D341Med (cell line): ENCODE measurements around the gene ATRIP.
"Not testable (repeated sequence)": the region's sequence is repeated elsewhere in the genome, so short reads cannot be mapped to it uniquely, and the experiment has no call there.

ENCODE experiments used
- DNase-seq: peaks from one replicate; pipeline ENCODE4 v3.0.0; 2012; ENCODE audit warnings: low spot score

Gene ATRIP

GRCh38 chr3:48469046-48469915 is 22.7 kb downstream of the ATRIP start:
- DNase-seq, result no peak

DNA sequence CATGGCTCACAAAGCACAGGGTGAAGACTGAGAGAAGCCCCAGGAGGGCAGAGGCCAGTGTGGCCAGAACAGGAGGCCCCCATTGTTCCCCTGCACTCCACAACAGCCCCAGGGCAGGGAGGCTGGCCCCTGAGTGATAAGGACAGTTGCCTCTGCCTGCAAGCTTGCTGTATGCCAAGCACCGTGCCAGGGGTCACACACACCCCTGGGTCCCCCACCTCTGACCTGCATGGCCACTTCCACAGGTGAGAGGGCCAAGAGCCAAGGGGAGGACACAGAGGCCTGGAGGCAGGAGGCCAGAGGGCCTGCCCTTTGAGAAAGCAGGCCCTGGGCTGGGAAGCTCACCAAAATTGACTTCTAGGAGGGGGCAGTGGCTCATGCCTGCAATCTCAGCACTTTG is 23.7 kb downstream of the ATRIP start:
- no peak for DNase-seq

DNA sequence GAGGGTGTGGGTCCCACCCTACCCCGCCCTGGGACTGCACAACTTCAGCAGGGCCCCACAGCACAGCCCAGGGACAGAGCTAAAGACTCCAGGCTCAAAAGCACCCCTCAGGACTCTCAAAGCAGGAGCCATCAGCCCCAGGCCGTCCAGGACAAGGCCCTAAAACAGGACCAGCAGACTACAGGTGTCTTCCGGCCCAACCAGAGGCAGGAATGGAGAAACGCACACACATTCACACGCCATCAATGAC is 26.1 kb downstream of the ATRIP start:
- peak; percentile 69 for DNase-seq

- peak; percentile 96 for DNase-seq
These were observed 26.5 kb downstream of the ATRIP start for GRCh38 chr3:48472923-48473616.

GRCh38 chr3:48473617-48473952 is 27.0 kb downstream of the ATRIP start:
- no peak for DNase-seq

GRCh38 chr3:48474031-48474430 is 27.5 kb downstream of the ATRIP start:
- DNase-seq, result not testable (repeated sequence)

GRCh38 chr3:48474619-48475018 is 28.1 kb downstream of the ATRIP start:
- DNase-seq, result no peak

DNA sequence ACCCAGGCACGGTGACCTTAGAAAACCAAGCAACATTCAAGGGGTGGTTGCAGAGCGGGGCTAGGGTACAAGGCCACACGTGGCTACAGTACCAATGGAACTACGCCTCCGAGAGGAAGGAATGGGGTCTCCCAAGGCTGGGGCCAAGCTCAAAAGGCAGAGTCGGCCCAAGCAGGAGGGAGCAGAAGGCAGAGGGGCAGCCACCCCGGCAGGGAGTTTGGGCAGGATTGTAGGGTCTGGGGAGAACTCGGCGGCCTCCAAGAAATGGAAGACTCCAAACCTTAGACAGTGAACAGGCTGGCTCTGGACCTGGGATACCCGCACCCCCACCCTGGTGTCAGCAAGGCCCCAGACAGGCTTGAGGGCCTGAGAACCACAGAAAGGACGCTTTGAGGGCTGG is 28.7 kb downstream of the ATRIP start:
- DNase-seq, result no peak

DNA sequence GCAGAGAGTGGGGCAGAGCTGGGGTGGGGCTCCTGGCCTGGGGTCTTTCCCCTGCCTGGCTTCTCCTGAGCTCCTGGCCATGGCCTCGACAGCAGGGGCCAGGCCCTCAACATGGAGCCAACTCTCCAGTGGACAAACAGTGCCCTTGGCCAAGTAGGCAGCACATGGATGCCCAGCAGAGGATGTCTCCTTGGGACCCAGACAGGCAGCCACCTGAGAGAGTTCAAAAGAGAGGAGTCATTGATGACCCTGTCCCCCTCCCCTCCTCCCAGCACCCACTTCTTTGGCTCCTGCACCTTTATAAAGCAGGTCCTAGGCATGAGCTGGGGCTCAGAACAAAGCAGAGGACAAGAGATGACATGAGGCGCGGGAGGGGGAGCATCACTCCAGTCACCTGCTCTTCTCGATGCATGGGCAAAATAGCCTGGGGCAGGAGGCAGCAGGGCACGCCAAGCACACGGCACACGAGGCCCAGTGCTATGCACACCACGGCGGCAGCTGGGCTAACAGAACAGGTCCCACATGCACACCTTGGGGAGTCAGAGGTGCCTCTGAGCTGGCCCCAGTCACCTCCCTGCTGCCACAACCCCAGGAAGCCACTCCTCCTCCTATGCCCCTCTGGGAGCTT is 30.0 kb downstream of the ATRIP start:
- no peak for DNase-seq

DNA sequence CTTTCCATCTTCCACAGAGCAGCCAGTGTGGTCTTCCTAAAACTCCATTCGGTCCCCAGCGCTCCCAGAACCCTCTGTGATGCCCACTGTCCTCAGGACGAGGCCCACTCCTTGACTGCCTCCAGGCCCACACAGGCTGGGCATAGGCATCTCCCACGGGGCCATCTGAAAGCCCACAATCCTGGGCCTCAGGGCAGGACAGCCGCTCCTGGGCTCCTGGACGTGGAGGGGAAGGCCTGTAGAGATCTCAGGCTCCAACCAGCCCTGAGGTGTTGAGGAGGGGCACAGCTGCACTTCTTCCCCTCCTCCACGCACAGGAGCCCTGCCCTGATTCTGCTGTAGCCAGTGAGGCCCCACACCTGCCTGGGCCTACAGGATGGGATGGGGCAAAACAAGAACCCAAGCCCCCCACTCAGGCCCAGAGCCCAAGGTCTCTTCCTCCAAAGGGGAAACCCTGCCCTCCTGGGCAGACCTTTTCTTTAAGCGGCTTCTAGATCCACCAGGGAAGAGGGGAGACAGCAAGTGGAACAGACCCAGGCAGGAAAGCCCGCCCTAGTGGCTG is 31.5 kb downstream of the ATRIP start:
- DNase-seq, result no peak

GRCh38 chr3:48478626-48479555 is 32.4 kb downstream of the ATRIP start:
- peak; percentile 10 for DNase-seq

GRCh38 chr3:48480891-48481290 is 34.4 kb downstream of the ATRIP start:
- DNase-seq, result not testable (repeated sequence)

- DNase-seq, result not testable (repeated sequence)
These were observed 36.3 kb downstream of the ATRIP start for GRCh38 chr3:48482822-48483221.

- DNase-seq, result no peak
These were observed 40.4 kb downstream of the ATRIP start for GRCh38 chr3:48486952-48487351.

DNA sequence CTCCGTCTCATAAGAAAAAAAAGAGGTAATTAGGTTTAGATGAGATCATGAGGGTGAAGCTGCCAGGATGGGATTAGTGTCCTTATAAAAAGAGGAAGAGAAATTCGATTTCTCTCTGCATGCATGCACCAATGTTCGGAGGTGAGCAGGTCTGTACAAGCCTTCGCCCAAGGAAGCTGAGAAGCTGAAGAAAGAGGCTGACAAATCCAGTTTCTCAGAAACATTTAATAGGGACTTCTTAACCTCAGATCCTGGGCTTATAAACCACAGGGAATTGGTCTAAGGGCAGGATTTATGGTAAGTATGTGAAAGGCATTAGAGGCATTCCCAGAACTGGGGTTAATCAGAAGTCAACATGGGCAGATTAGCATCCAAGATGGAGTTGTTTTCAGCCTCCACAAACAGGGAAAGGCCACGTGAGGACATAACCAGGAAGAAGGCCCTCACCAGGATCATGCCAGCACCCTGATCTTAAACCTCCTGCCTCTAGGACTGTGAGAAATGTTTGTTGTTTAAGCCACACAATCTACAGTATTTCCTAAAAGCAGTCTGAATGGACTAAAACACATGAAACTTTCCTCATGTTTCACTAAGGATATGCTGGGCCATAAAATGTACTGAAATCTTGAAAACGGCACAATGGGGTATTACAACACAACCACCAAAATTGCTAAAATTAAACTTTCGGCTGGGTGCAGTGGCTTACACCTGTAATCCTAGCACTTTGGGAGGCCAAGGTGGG is 46.1 kb downstream of the ATRIP start:
- no peak for DNase-seq

- no peak for DNase-seq
These were observed 46.6 kb downstream of the ATRIP start for GRCh38 chr3:48493203-48493501.

GRCh38 chr3:48500656-48501055 is 54.1 kb downstream of the ATRIP start:
- DNase-seq, result no peak

DNA sequence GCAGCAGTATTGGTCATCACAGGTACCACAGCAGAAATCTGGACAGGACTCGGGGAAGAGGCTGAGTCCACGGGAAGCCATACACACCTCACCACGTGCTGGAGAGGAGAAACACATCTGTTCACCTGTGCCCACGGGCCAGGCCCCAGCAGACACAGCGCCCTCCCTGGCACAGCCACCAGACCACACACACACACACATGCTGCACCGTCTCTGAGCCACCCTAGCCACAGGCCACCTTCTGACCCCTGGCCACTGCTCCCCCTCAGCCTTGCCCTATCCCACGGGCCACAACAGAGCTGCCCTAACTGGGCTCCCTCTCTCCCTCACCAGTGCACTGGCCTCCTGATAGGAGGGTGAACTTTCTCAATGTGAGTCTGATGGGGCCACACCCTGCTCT is 54.7 kb downstream of the ATRIP start:
- peak; percentile 18 for DNase-seq

- peak; percentile 25 for DNase-seq
These were observed 55.6 kb downstream of the ATRIP start for GRCh38 chr3:48502121-48502520.

GRCh38 chr3:48502728-48503168 is 56.2 kb downstream of the ATRIP start:
- peak; percentile 30 for DNase-seq

GRCh38 chr3:48503401-48504050 is 57.0 kb downstream of the ATRIP start:
- DNase-seq, result peak; percentile 31
